Mammary epithelial cell (primary cell): ENCODE data around the gene MYO15A.

ENCODE experiments used
- EZH2 ChIP-seq: IDR thresholded peaks from 2 replicates; pipeline ENCODE4 v1.6.1; 2012; ENCODE audit warnings: low read length, inconsistent platforms, borderline replicate concordance
- TF ChIP-seq, protein P1 (sequence below), 2 donors: IDR thresholded peaks in 1 of 2; conservative IDR thresholded peaks in 1 of 2; 2 replicates each; pipeline ENCODE4 v1.5.1; 2011 to 2012; ENCODE audit warnings: inconsistent platforms in 2 of 2, low read length in 2 of 2, mild to moderate bottlenecking in 2 of 2, control low read depth in 1 of 2, low read depth in 1 of 2; ENCODE audit not compliant: insufficient read depth in 1 of 2; ENCODE audit errors: extremely low read depth in 1 of 2

DNA sequence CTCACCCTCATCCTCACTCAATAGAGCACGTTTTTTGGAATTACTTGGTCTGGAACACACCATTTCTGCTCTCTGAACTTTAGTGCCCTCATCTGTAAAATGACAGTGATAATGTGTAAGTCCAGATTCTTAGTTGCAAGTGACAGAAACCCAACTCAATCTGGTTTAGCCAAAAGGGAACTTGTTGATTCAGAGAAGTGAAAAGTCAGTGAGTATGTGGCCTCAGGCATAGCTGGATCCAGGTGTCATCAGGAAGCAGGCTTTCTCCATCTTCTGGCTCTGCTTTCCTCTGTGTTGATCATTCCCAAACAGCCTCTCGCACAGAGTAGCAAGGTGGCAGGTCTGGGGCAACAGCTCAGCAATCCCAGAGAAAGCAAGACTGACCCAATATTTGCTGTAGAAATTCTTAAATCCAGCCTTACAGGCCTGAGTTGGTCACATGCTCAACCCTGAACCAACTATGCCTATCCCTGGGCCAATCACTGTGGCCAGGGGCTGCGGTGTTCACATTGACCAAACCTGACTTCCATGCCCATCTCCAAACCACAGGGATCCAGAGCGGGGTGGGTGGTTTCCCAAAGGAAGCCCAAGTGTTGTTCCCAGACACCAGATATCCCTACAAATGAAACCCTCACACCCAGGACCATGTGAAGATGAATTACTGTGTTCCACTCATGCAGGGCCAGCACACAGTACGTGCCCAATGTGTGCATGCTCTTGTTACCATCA lies 51.7 kb downstream of the MYO15A start:
- TF ChIP-seq, protein P1, sequence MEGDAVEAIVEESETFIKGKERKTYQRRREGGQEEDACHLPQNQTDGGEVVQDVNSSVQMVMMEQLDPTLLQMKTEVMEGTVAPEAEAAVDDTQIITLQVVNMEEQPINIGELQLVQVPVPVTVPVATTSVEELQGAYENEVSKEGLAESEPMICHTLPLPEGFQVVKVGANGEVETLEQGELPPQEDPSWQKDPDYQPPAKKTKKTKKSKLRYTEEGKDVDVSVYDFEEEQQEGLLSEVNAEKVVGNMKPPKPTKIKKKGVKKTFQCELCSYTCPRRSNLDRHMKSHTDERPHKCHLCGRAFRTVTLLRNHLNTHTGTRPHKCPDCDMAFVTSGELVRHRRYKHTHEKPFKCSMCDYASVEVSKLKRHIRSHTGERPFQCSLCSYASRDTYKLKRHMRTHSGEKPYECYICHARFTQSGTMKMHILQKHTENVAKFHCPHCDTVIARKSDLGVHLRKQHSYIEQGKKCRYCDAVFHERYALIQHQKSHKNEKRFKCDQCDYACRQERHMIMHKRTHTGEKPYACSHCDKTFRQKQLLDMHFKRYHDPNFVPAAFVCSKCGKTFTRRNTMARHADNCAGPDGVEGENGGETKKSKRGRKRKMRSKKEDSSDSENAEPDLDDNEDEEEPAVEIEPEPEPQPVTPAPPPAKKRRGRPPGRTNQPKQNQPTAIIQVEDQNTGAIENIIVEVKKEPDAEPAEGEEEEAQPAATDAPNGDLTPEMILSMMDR (conservative IDR thresholded peaks at IDR 0.05 in 1 of 2, IDR thresholded peaks at IDR 0.05 in 1 of 2; ENCODE audit: extremely low read depth in 1 of 2, insufficient read depth in 1 of 2, low read depth in 1 of 2, low read length in 2 of 2) = no peak
- no peak for TF ChIP-seq EZH2
